Measurements from ENCODE around the gene NGEF. TPM values are rescaled to one million over a fixed set of nuclear protein-coding genes. Genes with fewer than 3 reads are reported as not detected.
A peak's percentile ranks its signal among the peaks of the same experiment; 100 is the strongest.

NGEF gene
- total and polyA plus RNA-seq, 8 donors, result 2.6 to 30.9 (median 5.9) TPM

GRCh38 chr2:232890896-232891601, 122.0 kb downstream of the NGEF start:
- intact Hi-C loops (cut with DNase I; ENCODE audit: low total_unique reads), result no loop called here
- no peak for TF ChIP-seq POLR2AphosphoS5 (IDR thresholded peaks at IDR 0.05)
- TF ChIP-seq EP300 (IDR thresholded peaks at IDR 0.05), result no peak
- TF ChIP-seq POLR2A (IDR thresholded peaks at IDR 0.05), result no peak
- Histone ChIP-seq H3K4me1 (peaks cover 0 to 5% (median 0%) of the 10 kb centered on the region in 4 donors), H3K9me3 (no peaks in the 10 kb centered on the region), H3K27ac (no peak overlapping the region), H3K4me3 (no peak overlapping the region), H3K36me3 (peaks cover 0 to 12% (median 3%) of the 10 kb centered on the region in 4 donors), H3K27me3 (peaks cover 0 to 60% (median 0%) of the 10 kb centered on the region in 3 donors)
- peak; percentile 24 to 75 for DNase-seq
- 45 to 58% (median 52%) methylated on average over 18 to 23 of the region's 23 CpGs for WGBS, 5 donors

DNA sequence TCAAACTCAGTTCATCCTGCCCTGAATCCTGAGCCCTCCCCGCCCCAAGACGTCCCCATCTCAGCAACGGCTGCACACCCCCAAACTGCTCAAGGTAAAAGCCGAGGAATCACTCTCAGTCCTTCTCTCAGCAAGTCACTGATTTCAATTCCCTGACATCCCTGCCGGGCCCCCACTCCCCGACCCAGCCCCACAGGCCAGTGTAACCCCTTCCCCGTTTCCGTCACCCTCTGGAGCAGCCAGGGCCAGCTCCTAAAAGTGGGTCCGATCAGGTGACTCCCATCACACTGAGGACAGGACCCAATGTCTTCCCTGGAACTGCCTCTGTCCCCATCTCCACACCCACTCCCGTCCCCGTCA, 122.5 kb downstream of the NGEF start:
- intact Hi-C loops (cut with DNase I; ENCODE audit: low total_unique reads), result no loop called here
- TF ChIP-seq POLR2A (IDR thresholded peaks at IDR 0.05), result no peak
- TF ChIP-seq, protein P1, sequence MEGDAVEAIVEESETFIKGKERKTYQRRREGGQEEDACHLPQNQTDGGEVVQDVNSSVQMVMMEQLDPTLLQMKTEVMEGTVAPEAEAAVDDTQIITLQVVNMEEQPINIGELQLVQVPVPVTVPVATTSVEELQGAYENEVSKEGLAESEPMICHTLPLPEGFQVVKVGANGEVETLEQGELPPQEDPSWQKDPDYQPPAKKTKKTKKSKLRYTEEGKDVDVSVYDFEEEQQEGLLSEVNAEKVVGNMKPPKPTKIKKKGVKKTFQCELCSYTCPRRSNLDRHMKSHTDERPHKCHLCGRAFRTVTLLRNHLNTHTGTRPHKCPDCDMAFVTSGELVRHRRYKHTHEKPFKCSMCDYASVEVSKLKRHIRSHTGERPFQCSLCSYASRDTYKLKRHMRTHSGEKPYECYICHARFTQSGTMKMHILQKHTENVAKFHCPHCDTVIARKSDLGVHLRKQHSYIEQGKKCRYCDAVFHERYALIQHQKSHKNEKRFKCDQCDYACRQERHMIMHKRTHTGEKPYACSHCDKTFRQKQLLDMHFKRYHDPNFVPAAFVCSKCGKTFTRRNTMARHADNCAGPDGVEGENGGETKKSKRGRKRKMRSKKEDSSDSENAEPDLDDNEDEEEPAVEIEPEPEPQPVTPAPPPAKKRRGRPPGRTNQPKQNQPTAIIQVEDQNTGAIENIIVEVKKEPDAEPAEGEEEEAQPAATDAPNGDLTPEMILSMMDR (IDR thresholded peaks at IDR 0.05), result no peak
- no peak for TF ChIP-seq EP300 (IDR thresholded peaks at IDR 0.05)
- TF ChIP-seq POLR2AphosphoS5 (IDR thresholded peaks at IDR 0.05), result no peak
- Histone ChIP-seq H3K9me3 (no peaks in the 10 kb centered on the region), H3K4me1 (peaks cover 0 to 5% (median 0%) of the 10 kb centered on the region in 4 donors), H3K27me3 (peaks cover 0 to 61% (median 0%) of the 10 kb centered on the region in 3 donors), H3K27ac (no peak overlapping the region), H3K4me3 (no peak overlapping the region), H3K36me3 (peaks cover 0 to 12% (median 3%) of the 10 kb centered on the region in 4 donors)
- WGBS, 5 donors, result 84 to 91% (median 89%) methylated on average over 11 of the region's 11 CpGs
- peak in 1 of 2 donors; percentile 8 for DNase-seq

- Histone ChIP-seq H3K27ac (no peak overlapping the region), H3K4me3 (no peak overlapping the region), H3K36me3 (peaks cover 0 to 12% (median 3%) of the 10 kb centered on the region in 4 donors), H3K9me3 (no peaks in the 10 kb centered on the region), H3K4me1 (peaks cover 0 to 5% (median 0%) of the 10 kb centered on the region in 4 donors), H3K27me3 (peaks cover 0 to 61% (median 0%) of the 10 kb centered on the region in 3 donors)
- WGBS, 5 donors, result 89 to 97% (median 91%) methylated on average over 3 to 5 of the region's 5 CpGs
- peak in 1 of 2 donors; percentile 4 for DNase-seq
- TF ChIP-seq POLR2A (IDR thresholded peaks at IDR 0.05) (no peak), POLR2AphosphoS5 (IDR thresholded peaks at IDR 0.05) (no peak), EP300 (IDR thresholded peaks at IDR 0.05) (no peak)
- TF ChIP-seq, protein P1 (IDR thresholded peaks at IDR 0.05), result no peak
- intact Hi-C loops (cut with DNase I; ENCODE audit: low total_unique reads), result no loop called here
Measured at GRCh38 chr2:232889876-232890401, 123.1 kb downstream of the NGEF start.

DNA sequence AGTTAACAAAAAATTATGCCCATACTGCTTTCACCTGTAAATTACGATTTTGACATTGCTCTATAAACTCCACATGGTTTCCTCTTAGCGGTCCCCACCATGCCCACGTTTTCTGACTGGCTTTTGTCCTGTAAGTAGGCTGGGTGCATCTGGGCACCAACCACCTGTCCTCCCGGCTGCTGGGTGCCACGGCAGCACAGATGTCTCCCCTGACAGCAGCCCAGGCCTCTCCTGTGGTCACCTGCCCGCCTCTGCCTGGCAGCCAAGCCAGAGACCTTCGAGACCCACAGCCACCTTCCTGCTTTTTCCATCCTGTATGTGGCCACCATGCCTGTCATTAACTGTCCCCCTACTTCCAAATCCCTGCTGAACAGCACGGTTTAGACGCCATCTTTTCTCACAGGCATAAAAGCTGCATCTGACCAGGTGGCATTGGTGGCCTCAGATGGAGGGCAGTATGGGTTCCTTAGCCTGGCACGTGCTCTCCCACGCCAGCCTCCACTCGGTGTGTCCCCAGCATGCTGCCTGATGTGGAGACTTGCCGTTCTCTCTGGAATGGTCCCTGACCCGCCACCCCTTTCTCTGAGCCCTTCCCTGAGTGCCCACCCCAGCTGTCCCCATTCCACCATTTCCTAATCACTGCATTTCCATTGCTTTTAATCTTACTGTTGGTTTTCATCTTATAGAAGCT, 124.1 kb downstream of the NGEF start:
- 83 to 91% (median 89%) methylated on average over 14 of the region's 14 CpGs for WGBS, 5 donors
- Histone ChIP-seq H3K4me3 (no peak overlapping the region), H3K9me3 (no peaks in the 10 kb centered on the region), H3K36me3 (peaks cover 0 to 12% (median 3%) of the 10 kb centered on the region in 4 donors), H3K4me1 (peaks cover 0 to 5% (median 0%) of the 10 kb centered on the region in 4 donors), H3K27me3 (peaks cover 0 to 57% (median 0%) of the 10 kb centered on the region in 3 donors), H3K27ac (no peak overlapping the region)
- no peak for TF ChIP-seq POLR2AphosphoS5 (IDR thresholded peaks at IDR 0.05)
- no peak for TF ChIP-seq EP300 (IDR thresholded peaks at IDR 0.05)
- TF ChIP-seq, protein P1 (IDR thresholded peaks at IDR 0.05), result no peak
- TF ChIP-seq POLR2A (IDR thresholded peaks at IDR 0.05), result no peak
- intact Hi-C loops (cut with DNase I; ENCODE audit: low total_unique reads), result no loop called here
- DNase-seq, result peak in 1 of 2 donors; percentile 23
